ENCODE data around the gene SIGLEC11.

- TF ChIP-seq CTCF (IDR thresholded peaks at IDR 0.05; ENCODE audit: insufficient read depth, low read length, poor library complexity, severe bottlenecking): no peak
- no peak for TF ChIP-seq EZH2phosphoT487 (conservative IDR thresholded peaks at IDR 0.05; ENCODE audit: low read length)
Observed at GRCh38 chr19:49952479-49952836, 8.5 kb downstream of the SIGLEC11 start.

All from SU-DHL-6 (cell line).